ENCODE measurements around the gene CYFIP1.

Gene CYFIP1

DNA sequence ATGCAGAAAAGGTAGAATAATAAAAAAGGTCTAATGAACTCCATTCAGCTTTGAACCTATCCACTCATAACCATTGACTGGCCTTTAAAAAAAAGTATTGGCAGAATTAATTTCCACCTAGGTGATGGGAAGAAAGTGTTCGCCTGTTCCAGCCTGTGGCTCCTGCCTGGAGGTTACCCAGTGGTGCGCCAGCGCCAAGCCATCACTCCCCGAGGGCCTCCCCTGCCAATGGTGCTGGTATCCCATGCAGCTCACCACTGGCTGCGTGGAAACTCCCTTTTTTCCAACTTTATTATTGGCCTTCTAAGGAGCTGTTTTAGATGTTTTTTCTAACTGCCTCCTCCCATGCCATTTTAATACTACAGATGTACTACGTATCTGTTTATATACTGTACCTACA lies 112.3 kb downstream of the CYFIP1 start:
- DNase-seq = no peak

DNA sequence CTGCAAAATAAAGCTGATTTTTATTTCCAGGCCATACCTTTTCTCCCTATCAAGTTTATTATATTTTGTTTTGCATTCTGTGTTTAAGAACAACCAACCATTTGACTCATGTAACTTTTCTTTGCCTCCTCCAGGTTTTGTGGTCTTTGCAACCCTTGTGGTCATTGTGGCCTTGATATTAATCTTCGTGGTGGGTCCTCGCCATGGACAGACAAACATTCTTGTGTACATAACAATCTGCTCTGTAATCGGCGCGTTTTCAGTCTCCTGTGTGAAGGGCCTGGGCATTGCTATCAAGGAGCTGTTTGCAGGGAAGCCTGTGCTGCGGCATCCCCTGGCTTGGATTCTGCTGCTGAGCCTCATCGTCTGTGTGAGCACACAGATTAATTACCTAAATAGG lies 114.1 kb downstream of the CYFIP1 start:
- DNase-seq = no peak

DNA sequence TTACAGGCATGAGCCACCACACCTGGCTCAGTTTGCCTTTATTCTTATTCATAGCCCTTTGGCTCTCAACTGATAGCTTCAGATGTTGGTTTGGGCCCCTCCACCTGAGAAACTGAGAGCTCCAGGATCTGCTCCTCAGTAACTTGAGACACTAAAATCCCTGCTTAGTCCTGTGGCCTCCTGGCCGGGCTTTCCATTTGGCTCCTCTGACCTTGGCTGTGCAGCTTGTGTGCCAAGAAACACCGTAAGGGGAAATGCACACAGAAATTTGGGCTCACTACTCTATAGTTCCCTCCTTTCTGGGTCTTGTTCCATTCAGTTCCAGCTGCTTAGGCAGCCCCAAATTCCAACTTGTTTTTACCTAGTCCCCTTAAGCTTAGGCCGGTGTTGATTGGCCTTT lies 116.8 kb downstream of the CYFIP1 start:
- no peak for DNase-seq

DNA sequence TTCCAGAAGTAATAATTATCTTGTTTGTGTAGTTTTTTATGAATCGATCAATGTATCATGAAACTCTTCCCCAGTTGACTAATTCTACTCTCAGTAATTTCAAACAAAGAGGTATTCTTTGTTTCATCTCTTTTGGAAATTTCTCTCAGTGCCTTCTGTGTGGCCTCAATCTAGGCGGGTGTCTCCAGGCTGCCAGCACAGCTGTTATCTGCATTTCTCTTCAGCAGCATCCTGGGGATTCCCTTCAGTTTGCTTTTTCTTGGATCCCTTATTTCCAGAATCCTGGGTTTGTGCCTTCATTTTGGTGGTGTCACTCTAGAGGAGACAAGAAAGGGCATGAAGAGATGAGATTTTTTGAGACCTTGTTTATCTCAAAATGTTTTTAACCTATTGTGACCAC lies 119.0 kb downstream of the CYFIP1 start:
- DNase-seq = no peak

DNA sequence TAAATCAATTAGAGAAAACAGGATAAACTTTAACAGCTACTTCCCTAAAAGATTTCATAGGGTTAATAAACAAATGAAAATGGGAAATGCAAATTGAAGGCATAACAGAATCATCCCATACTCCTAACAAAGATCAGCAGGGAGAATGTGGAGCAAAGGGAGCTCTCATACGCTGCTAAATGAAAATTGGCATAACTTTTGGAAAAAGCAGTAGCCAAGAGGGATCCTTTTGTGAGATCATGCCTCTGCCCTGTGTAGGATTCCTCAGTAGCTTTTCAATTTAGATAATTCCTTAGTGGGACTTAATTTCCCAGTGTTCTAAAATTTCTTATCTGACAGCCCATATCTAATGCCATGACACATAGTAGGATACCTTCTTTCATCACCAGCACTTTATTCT lies 123.5 kb downstream of the CYFIP1 start:
- no peak for DNase-seq

DNA sequence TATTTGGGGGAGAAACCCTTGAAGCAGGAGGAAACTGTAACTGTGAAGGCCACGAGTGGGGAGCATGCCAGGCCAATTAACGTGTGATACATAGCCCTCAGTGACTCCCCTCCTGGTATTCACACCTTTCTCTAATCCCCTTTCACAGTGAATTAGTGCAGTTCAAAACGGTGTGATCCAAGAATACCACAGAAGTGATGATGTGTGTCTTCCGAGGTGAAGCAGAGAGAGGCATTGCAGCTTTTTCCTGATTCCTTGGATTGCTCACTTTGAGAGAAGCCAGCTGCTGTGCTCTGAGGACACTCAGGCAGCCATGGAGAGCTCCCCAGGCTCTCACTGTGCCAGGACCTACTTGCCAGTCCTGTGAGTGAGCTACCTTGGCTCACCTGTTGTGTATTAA lies 124.4 kb downstream of the CYFIP1 start:
- DNase-seq = no peak

DNA sequence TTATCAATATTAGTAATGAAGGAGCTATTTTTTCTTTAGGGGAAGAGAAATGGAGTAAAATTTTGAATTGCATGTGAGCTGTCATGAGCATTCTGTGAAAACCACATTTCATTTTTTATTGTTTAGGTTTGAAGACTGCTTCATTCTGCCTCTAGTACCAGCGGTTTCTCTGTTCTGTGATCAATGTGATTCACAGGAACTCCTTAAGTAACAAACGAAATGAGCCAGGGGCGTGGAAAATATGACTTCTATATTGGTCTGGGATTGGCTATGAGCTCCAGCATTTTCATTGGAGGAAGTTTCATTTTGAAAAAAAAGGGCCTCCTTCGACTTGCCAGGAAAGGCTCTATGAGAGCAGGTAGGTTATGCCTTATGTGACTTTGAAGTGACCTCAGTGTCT lies 128.7 kb downstream of the CYFIP1 start:
- no peak for DNase-seq

DNA sequence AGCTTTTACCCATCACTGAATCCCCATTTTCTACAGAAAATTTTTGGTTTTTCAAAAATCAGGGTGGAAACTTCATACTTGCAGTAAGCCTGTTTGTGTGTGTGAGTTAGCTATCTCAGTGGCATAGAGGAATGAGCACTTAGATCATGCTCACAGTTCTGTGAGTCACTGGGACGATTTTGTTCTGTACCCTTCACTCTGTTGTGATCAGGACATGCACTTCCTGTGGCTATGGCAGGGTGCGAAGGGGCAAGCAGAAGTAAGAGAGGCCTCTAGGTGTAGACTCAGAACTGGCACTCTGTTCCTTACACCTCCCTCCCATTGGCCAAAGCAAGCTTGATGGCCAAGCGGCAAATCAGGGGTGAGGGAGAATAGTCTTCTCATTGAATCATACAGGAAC lies 130.1 kb downstream of the CYFIP1 start:
- DNase-seq = peak in 1 of 2 donors; percentile 29

DNA sequence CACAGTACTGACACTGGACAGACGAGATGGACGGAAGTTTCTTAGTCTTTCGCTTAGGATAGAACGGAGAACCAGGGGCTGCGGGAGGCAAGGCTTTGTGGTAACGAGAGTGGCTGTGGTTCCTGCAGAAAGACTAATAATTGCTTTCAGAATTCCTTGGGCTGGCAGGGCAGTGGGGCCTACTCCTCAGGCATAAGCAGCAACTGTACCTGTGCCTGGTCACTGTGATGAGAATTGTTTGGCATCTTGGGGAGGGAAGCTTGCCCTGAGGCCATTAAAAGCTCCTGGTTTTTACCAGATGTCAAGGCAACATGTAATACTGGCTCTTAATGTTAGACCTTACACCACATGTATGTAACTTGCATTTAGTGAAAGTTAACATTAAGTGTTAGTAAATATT lies 134.1 kb downstream of the CYFIP1 start:
- no peak for DNase-seq

DNA sequence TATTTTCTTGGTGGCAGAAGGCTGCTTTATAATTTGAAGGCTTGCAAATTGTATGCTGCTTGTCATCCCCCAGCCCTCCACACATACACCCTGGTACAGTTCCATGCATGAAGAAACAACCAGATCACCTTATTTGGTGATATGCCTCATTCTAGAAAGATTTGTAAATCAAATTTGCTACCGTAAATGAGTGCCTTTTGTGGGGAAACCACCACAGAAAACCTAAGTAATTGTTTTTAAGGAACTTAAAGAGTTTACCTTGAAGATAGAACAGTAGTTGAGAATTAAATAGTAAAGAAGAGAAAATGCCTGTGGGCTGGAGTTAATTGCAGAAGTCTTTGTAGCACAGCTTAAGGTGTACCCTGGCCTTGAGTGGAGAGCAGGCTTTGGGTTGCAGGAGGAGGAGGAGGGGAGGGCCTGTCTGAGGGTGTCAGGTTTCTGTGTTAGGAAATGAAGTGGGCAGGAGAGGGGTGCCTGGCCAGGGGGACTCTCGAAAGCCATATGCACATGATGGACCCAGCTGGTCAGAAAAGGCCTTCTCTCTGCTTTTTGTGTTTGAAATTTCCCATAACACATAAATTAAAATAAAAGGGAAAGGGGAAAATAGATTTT lies 134.8 kb downstream of the CYFIP1 start:
- DNase-seq = no peak

DNA sequence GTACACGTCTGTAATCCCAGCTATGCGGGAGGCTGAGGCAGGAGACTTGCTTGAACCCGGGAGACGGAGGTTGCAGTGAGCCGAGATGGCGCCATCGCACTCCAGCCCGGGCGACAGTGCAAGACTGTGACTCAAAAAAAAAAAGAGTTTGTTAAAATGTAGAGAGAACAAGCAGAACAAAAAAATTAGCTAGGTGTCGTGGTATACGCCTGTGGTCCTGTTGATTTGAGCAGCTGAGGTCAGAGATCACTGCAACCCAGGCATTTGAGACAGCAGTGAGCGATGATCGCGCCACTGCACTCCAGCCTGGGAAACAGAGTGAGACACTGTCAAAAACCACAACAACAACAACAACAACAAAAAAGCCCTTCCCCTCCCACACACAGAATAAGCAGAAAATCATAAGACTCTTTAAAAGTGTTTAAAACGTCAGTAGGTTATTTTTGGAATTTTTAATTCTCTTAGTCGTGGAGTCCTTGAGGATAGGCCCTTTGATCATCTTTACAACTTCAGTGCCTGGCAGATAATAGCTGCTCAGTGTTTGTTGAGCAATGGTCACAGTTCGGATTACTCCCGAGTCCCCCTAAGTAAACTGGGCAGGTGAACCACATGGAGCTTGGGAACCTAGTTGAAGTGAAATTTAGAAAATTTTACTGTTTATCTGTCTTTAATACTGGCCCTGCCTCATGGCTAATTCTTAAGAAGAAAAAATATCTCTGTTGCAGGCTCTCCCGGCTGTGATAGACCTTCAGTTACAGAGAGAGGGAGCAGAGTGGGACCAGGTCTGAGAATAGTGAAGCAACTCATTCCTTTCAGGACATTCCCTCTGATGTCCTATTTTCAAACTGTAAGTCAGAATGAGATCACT lies 135.5 kb downstream of the CYFIP1 start:
- no peak for DNase-seq

DNA sequence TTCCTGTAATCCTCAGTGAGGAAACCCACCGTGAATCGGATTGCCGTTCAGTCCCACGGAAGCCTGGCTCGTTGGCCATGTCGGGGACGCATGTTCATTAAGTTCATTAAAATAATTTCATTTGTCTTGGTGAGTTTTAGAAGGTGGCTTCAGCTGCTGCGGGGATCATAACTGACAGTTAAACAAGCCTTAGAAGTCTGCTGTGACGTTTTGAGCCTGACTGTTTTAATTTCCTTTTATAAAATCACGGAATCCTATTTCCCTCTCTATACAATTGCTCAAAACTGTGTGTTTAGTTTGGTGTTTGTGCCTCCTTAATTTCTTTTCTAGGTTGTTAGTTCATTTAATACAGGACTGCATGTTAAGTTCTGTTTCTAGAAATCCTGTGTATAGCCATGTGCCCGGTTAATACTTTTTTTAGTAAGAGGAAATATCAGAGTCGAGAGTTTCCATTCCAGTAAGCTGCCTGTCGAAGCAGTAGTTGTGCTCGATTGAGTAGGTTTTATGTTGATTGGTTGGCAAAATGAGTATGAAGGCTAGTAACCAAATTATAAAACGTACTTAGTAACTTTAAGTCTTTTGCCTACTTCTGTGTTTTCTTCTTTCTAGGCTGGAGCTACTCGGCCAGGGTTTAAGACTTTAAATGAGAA lies 141.0 kb downstream of the CYFIP1 start:
- peak; percentile 7 to 18 for DNase-seq

DNA sequence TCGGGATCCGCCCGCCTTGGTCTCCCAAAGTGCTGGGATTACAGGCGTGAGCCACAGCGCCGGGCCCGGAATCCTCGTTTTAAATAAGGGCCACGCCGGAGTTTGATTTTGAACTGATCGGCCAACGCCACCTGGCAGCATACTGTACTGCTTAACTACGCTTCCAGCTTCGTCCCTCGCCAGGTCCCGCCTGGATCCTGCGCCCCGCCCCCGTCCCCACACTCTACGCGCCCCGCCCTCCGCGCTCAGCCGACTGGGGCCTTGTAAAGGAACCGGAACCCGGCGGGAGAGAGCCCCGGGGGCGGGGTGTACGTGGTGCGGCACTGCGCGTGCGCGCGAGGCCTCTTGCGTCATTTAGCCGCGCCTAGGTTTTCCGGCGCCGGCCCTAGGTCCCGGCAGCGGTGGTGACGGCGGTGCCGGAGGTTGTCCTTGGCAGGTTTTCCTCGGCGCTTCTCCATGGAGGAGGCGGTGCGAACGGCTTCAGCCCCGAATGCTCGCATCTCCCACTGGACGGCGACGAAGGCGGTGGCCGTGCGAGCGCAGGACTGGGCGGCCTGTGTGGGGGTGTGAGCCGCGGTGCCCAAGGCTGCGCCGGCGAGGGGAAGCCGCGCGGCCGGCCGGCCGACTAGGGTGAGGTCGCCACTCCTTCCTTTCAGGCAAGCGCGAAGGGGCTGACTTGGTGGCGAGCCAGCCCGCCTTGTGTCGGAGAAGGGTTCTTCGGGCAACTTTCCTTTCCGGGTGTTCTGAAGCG lies 141.7 kb downstream of the CYFIP1 start, which contains the start of gene NIPA2:
Gene NIPA2 (plus strand): TSS at position 375 of the 751 bp plus-strand sequence. CDS start 13,066 bp downstream, outside the sequence.
- peak; percentile 99 to 100 for DNase-seq

DNA sequence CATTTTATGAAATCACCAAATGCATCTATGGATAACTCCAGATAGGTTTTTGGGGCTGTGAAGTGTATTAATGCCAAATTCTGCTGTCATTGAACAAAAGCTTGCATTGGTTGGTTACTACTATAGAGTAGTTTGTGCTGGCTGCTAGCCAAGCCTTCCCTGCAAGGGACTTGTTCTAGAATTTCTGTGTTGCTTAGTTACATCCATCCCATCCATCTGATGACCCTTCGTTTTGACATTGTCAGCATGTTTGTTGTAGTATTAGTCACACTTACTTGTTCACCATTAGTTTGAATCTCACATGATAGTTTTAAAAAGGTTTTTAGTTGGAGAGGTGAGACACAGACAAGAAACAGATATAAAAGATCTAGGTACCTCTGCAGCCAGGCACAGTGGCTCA lies 148.7 kb downstream of the CYFIP1 start:
- no peak for DNase-seq

DNA sequence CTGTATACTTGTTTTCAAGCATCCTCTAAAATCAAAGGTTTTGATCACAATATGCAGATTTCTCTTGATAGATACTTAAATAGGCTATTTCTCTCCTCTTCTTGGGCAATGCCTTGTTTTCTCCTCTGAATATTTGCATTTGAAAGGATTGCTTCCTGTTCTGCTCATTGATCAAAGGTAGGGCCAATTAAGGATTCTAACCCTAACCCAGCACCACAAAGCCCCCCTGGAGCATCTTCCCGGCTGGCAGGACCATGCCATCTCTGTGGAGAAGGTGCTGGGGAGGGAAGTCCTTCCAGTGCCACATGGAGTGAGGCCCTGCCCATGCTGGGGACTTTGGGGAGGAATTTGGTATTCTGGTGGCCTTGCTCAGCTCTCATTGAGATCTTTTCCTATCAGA lies 153.0 kb downstream of the CYFIP1 start:
- DNase-seq = no peak

DNA sequence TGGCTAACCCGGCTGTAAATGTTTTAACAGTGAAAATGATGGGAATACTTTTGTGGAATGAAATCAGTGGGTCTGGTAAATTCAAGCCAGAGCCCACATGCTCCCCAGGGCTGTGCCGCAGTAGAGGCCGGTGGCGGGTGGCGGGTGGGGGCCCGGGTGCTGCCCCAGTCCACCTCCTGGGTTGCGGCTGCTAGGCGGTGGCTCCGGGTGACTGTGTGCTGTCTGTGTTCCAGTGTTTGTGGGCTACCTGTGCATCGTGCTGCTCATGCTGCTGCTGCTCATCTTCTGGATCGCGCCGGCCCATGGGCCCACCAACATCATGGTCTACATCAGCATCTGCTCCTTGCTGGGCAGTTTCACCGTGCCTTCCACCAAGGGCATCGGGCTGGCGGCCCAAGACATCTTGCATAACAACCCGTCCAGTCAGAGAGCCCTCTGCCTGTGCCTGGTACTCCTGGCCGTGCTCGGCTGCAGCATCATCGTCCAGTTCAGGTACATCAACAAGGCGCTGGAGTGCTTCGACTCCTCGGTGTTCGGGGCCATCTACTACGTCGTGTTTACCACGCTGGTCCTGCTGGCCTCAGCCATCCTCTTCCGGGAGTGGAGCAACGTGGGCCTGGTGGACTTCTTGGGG lies 156.6 kb downstream of the CYFIP1 start:
- no peak for DNase-seq

DNA sequence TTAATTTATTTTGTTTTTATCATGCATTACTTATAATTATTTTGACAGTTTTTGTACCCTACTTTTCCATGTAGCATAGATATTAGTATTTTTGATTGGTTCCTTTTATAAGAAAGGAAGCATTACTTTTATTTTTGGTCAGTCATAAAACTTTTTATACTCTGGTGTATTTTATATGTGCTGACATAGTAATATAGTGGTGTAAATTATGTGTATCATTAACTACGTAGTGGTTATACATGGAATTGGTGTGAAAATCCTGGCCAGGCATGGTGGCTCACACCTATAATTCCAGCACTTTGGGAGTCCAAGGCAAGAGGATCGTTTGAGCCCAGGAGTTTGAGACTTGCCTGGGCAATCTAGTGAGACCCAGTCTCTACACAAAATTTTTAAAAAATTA lies 160.5 kb downstream of the CYFIP1 start:
- no peak for DNase-seq
